ENCODE measurements around the gene PLXNB1.

DNA sequence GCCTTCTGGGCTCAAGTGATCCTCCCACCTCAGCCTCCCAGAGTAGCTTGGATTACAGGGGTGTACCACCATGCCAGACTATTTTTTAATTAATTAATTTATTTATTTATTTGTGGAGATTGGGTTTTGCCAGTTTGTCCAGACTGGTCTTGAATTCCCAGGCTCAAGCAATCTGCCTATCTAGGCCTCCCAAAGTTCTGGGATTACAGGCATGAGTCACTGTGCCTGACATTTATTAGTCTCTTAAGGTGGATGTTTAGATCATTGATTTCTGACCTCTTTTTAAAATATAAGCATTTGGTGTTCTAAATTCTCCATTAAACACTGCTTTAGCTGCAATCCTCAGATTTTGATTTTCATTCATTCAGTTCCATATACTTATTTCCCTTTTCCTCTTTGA, 42.3 kb downstream of the PLXNB1 start:
- TF ChIP-seq, protein P1, sequence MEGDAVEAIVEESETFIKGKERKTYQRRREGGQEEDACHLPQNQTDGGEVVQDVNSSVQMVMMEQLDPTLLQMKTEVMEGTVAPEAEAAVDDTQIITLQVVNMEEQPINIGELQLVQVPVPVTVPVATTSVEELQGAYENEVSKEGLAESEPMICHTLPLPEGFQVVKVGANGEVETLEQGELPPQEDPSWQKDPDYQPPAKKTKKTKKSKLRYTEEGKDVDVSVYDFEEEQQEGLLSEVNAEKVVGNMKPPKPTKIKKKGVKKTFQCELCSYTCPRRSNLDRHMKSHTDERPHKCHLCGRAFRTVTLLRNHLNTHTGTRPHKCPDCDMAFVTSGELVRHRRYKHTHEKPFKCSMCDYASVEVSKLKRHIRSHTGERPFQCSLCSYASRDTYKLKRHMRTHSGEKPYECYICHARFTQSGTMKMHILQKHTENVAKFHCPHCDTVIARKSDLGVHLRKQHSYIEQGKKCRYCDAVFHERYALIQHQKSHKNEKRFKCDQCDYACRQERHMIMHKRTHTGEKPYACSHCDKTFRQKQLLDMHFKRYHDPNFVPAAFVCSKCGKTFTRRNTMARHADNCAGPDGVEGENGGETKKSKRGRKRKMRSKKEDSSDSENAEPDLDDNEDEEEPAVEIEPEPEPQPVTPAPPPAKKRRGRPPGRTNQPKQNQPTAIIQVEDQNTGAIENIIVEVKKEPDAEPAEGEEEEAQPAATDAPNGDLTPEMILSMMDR (IDR thresholded peaks at IDR 0.05; ENCODE audit: low read length) = no peak
- TF ChIP-seq EZH2 (IDR thresholded peaks at IDR 0.05; ENCODE audit: borderline replicate concordance, low read length) = no peak
